HEK293T (cell line): ENCODE results near the gene MGAT4C.

Experiments
- BHLHE40 ChIP-seq: fragments of 450-650 bp; IDR thresholded peaks from 2 replicates; pipeline ENCODE4 v1.6.1; 2016; ENCODE audit warnings: mild to moderate bottlenecking, moderate library complexity, borderline replicate concordance
- CTBP1 ChIP-seq: fragments of 450-650 bp; IDR thresholded peaks from 2 replicates; pipeline ENCODE4 v1.6.1; 2016; ENCODE audit warnings: borderline replicate concordance
- ELF4 ChIP-seq: fragments of 450-650 bp; IDR thresholded peaks from 2 replicates; pipeline ENCODE4 v1.6.1; 2017; ENCODE audit warnings: antibody characterized with exemption
- FOXK2 ChIP-seq: fragments of 450-650 bp; IDR thresholded peaks from 2 replicates; pipeline ENCODE4 v1.6.1; 2016; ENCODE audit warnings: mild to moderate bottlenecking
- FOXM1 ChIP-seq: fragments of 450-650 bp; IDR thresholded peaks from 2 replicates; pipeline ENCODE4 v1.6.1; 2017; ENCODE audit warnings: mild to moderate bottlenecking, borderline replicate concordance
- L3MBTL2 ChIP-seq: fragments of 450-650 bp; conservative IDR thresholded peaks from 2 replicates; pipeline ENCODE4 v1.6.1; 2016; ENCODE audit warnings: mild to moderate bottlenecking
- NFRKB ChIP-seq: fragments of 450-650 bp; IDR thresholded peaks from 2 replicates; pipeline ENCODE4 v1.6.1; 2016; ENCODE audit warnings: mild to moderate bottlenecking, moderate library complexity
- SP1 ChIP-seq: fragments of 450-650 bp; IDR thresholded peaks from 2 replicates; pipeline ENCODE4 v1.6.1; 2017
- SUZ12 ChIP-seq: fragments of 450-650 bp; IDR thresholded peaks from 2 replicates; pipeline ENCODE4 v1.6.1; 2016; ENCODE audit warnings: mild to moderate bottlenecking
- TARDBP ChIP-seq: fragments of 450-650 bp; IDR thresholded peaks from 2 replicates; pipeline ENCODE4 v1.6.1; 2016
- ZNF384 ChIP-seq: fragments of 450-650 bp; IDR thresholded peaks from 2 replicates; pipeline ENCODE4 v1.6.1; 2016
- TF ChIP-seq, protein P1 (sequence below): fragments of 450-650 bp; IDR thresholded peaks from 2 replicates; pipeline ENCODE4 v1.6.1; 2016

DNA sequence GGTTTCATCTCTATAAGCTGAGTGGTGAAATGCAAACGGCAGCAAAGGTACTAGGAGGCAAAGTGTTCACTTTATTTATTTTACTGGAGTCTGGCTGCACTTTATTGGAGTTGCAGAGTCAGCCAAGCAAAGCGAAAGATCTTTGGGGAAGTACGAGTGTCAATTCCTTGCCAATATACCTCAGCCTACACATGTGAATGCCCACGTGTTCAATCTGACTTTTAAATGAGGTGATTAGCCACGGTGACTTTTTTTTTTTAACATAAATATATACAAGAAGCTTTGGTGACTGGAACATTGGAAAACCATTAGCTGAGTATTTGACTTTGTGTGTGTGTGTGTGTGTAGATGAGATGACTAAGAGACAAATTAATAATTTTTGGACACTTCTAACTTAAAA lies 203.3 kb downstream of the MGAT4C start:
- TF ChIP-seq ZNF384 (no peak), BHLHE40 (no peak), SP1 (no peak), TARDBP (no peak), FOXM1 (no peak), ELF4 (no peak), CTBP1 (no peak), NFRKB (no peak), L3MBTL2 (no peak), SUZ12 (no peak), FOXK2 (no peak)
- TF ChIP-seq, protein P1, sequence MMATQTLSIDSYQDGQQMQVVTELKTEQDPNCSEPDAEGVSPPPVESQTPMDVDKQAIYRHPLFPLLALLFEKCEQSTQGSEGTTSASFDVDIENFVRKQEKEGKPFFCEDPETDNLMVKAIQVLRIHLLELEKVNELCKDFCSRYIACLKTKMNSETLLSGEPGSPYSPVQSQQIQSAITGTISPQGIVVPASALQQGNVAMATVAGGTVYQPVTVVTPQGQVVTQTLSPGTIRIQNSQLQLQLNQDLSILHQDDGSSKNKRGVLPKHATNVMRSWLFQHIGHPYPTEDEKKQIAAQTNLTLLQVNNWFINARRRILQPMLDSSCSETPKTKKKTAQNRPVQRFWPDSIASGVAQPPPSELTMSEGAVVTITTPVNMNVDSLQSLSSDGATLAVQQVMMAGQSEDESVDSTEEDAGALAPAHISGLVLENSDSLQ, result no peak
